Endothelial cell (in vitro differentiated cells): ENCODE data around the gene HEPN1. TPM values are rescaled to one million over a fixed set of nuclear protein-coding genes. Genes with fewer than 3 reads are reported as not detected.

Experiments
- DNase-seq: peaks from one replicate; pipeline ENCODE4 v3.0.0; 2021; ENCODE audit warnings: low spot score
- H3K27ac Mint-ChIP-seq: one replicate; pipeline ENCODE4 v1.8.0; 2021; ENCODE audit warnings: mixed read lengths, inconsistent platforms; ENCODE audit not compliant: unreplicated experiment
- H3K27me3 Mint-ChIP-seq: one replicate; pipeline ENCODE4 v1.8.0; 2021; ENCODE audit warnings: mild to moderate bottlenecking, moderate library complexity, mixed read lengths, inconsistent platforms; ENCODE audit not compliant: unreplicated experiment
- H3K36me3 Mint-ChIP-seq: one replicate; pipeline ENCODE4 v1.8.0; 2021; ENCODE audit warnings: mild to moderate bottlenecking, low read depth, mixed read lengths, inconsistent platforms; ENCODE audit not compliant: unreplicated experiment
- H3K4me1 Mint-ChIP-seq: one replicate; pipeline ENCODE4 v1.8.0; 2021; ENCODE audit warnings: mild to moderate bottlenecking, mixed read lengths, inconsistent platforms; ENCODE audit not compliant: unreplicated experiment
- H3K4me3 Mint-ChIP-seq: one replicate; pipeline ENCODE4 v1.8.0; 2021; ENCODE audit warnings: mild to moderate bottlenecking, mixed read lengths, inconsistent platforms; ENCODE audit not compliant: unreplicated experiment
- H3K9me3 Mint-ChIP-seq: one replicate; pipeline ENCODE4 v1.8.0; 2021; ENCODE audit warnings: mixed read lengths, inconsistent platforms; ENCODE audit not compliant: unreplicated experiment
- CTCF ChIP-seq: fragments of 200-600 bp; sonication (generic); IDR thresholded peaks from one replicate; pipeline ENCODE4 v1.5.0; 2021; ENCODE audit warnings: antibody characterized with exemption; ENCODE audit not compliant: unreplicated experiment
- total RNA-seq: library from RNA; stranded (reverse); fragmentation: NEBNext Ultra II Directional; extraction: Animal tissue kit (Norgen Biotek cat#: 25700); gene quantifications from one replicate; pipeline ENCODE4 v1.2.1, GENCODE V29; 2021; ENCODE audit not compliant: unreplicated experiment

HEPN1 gene
- total RNA-seq, 1 donor from 2014 or later, result not detected

- peaks cover 14% of the 10 kb centered on the region for H3K27me3 Mint-ChIP-seq
- no peaks in the 10 kb centered on the region for H3K9me3 Mint-ChIP-seq
- TF ChIP-seq CTCF, result no peak
- no peak overlapping the region for H3K4me3 Mint-ChIP-seq
- no peaks in the 10 kb centered on the region for H3K36me3 Mint-ChIP-seq
- H3K4me1 Mint-ChIP-seq, result peaks cover 7% of the 10 kb centered on the region
- H3K27ac Mint-ChIP-seq, result no peak overlapping the region
- DNase-seq, result no peak
These were observed 2.7 kb upstream of the HEPN1 start for GRCh38 chr11:124916370-124916710.

- no peak overlapping the region for H3K27ac Mint-ChIP-seq
- peaks cover 14% of the 10 kb centered on the region for H3K27me3 Mint-ChIP-seq
- no peaks in the 10 kb centered on the region for H3K36me3 Mint-ChIP-seq
- H3K4me1 Mint-ChIP-seq, result peaks cover 10% of the 10 kb centered on the region
- no peak for TF ChIP-seq CTCF
- no peaks in the 10 kb centered on the region for H3K9me3 Mint-ChIP-seq
- DNase-seq, result no peak
- H3K4me3 Mint-ChIP-seq, result no peak overlapping the region
These were observed 1.9 kb upstream of the HEPN1 start for GRCh38 chr11:124917115-124917637.

GRCh38 chr11:124919898-124920297 is 848 bp downstream of the HEPN1 start:
- peaks cover 10% of the 10 kb centered on the region for H3K4me1 Mint-ChIP-seq
- H3K9me3 Mint-ChIP-seq, result no peaks in the 10 kb centered on the region
- no peak overlapping the region for H3K27ac Mint-ChIP-seq
- DNase-seq, result no peak
- peaks cover 15% of the 10 kb centered on the region for H3K27me3 Mint-ChIP-seq
- no peak overlapping the region for H3K4me3 Mint-ChIP-seq
- H3K36me3 Mint-ChIP-seq, result no peaks in the 10 kb centered on the region
- TF ChIP-seq CTCF, result no peak

GRCh38 chr11:124920356-124920755 is 1.3 kb downstream of the HEPN1 start:
- H3K36me3 Mint-ChIP-seq, result no peaks in the 10 kb centered on the region
- H3K27me3 Mint-ChIP-seq, result peaks cover 16% of the 10 kb centered on the region
- peak overlapping the region; percentile 83 for H3K4me3 Mint-ChIP-seq
- no peaks in the 10 kb centered on the region for H3K9me3 Mint-ChIP-seq
- peak overlapping the region; percentile 68 for H3K27ac Mint-ChIP-seq
- no peak for DNase-seq
- TF ChIP-seq CTCF, result no peak
- peaks cover 10% of the 10 kb centered on the region for H3K4me1 Mint-ChIP-seq

- Mint-ChIP-seq H3K9me3 (no peaks in the 10 kb centered on the region), H3K4me1 (peaks cover 10% of the 10 kb centered on the region), H3K4me3 (peak overlapping the region; percentile 83), H3K36me3 (no peaks in the 10 kb centered on the region), H3K27me3 (peaks cover 16% of the 10 kb centered on the region), H3K27ac (peak overlapping the region; percentile 68)
- DNase-seq, result peak; percentile 80
- TF ChIP-seq CTCF, result no peak
These were observed 2.0 kb downstream of the HEPN1 start for GRCh38 chr11:124920870-124921609.
